GM12878 (cell line): ENCODE results near the gene VKORC1. TPM values are rescaled to one million over a fixed set of nuclear protein-coding genes. Genes with fewer than 3 reads are reported as not detected.

ENCODE experiments used
- ATAC-seq: fragments of 200-7000 bp; cut with Tn5 transposase; 3 replicates; pipeline ENCODE4 v1.9.1; 2020; ENCODE audit warnings: mild to moderate bottlenecking, moderate library complexity
- BruUV-seq: library from RNA; stranded (reverse); fragments of 400-500 nt; replicated peaks from 2 replicates; lab custom pipeline; 2021; lab: Mats Ljungman, UMichigan
- CTCF ChIA-PET: fragments of 300-600 bp; sonication (Branson Sonifier 250); formaldehyde crosslinking; extraction: SDS; loops from one replicate; lab custom pipeline; 2021; ENCODE audit warnings: inconsistent platforms; lab: Yijun Ruan, JAX
- POLR2A ChIA-PET: fragments of 350-600 bp; formaldehyde crosslinking; extraction: SDS; loops from one replicate; lab custom pipeline; 2021; ENCODE audit warnings: inconsistent platforms; lab: Charles Lee
- RAD21 ChIA-PET: fragments of 300-600 bp; sonication (Branson Sonifier 250); formaldehyde crosslinking; loops from one replicate; lab custom pipeline; 2023; ENCODE audit warnings: antibody characterized with exemption; ENCODE audit not compliant: unreplicated experiment; lab: Charles Lee
- SMC1A ChIA-PET: fragments of 300-600 bp; sonication (Branson Sonifier 250); formaldehyde crosslinking; loops from one replicate; lab custom pipeline; 2023; ENCODE audit not compliant: unreplicated experiment, uncharacterized antibody; lab: Charles Lee
- DNase-seq: peaks from one replicate; pipeline ENCODE4 v3.0.0-alpha.2; 2011; ENCODE audit warnings: low read depth, low spot score
- FAIRE-seq: peaks from 3 replicates; lab custom pipeline; 2011; peaks lifted over from hg19 to GRCh38; lab: Jason Lieb, UNC
- H2AFZ ChIP-seq: 2 replicates; pipeline ENCODE4 v1.6.0; 2011; ENCODE audit warnings: low read depth, low read length, control low read depth; ENCODE audit not compliant: control insufficient read depth
- H3K27ac ChIP-seq: 2 replicates; pipeline ENCODE4 v1.5.1; 2011; ENCODE audit warnings: control low read depth; ENCODE audit not compliant: control insufficient read depth, insufficient read depth
- H3K27me3 ChIP-seq, 2 experiments: replicated peaks in 1 of 2; 2 replicates each; pipeline versions ENCODE4 v1.6.0 to v1.6.1; 2011; ENCODE audit warnings: low read length in 1 of 2; ENCODE audit not compliant: control insufficient read depth in 2 of 2, insufficient read depth in 2 of 2
- H3K36me3 ChIP-seq, 2 experiments: 2 replicates each; pipeline ENCODE4 v1.5.1; 2011; ENCODE audit warnings: low read length in 1 of 2; ENCODE audit not compliant: control insufficient read depth in 2 of 2, insufficient read depth in 2 of 2
- H3K4me1 ChIP-seq: 2 replicates; pipeline ENCODE4 v1.6.1; 2011; ENCODE audit warnings: mild to moderate bottlenecking, low read length, moderate library complexity, mixed read lengths; ENCODE audit not compliant: control insufficient read depth, insufficient read depth
- H3K4me2 ChIP-seq: 2 replicates; pipeline ENCODE4 v1.6.0; 2011; ENCODE audit warnings: control low read depth; ENCODE audit not compliant: control insufficient read depth, insufficient read depth
- H3K4me3 ChIP-seq: fragments of 200-600 bp; sonication (generic); 2 replicates; pipeline ENCODE4 v1.5.1; 2016
- H3K79me2 ChIP-seq: 2 replicates; pipeline ENCODE4 v1.6.0; 2011; ENCODE audit warnings: low read length; ENCODE audit not compliant: control insufficient read depth, insufficient read depth
- H3K9ac ChIP-seq: 2 replicates; pipeline ENCODE4 v1.8.0; 2011; ENCODE audit warnings: low read length, control low read depth, mixed read lengths; ENCODE audit not compliant: control insufficient read depth, insufficient read depth
- H3K9me3 ChIP-seq: replicated peaks from 3 replicates; pipeline ENCODE4 v1.5.1; 2011; ENCODE audit warnings: mild to moderate bottlenecking, low read length; ENCODE audit not compliant: control insufficient read depth, insufficient read depth
- H4K20me1 ChIP-seq: 2 replicates; pipeline ENCODE4 v1.6.0; 2011; ENCODE audit not compliant: control insufficient read depth, insufficient read depth
- EP300 ChIP-seq, 2 experiments: fragments of 150-350 bp in 1 of 2; IDR thresholded peaks; 2 replicates each; pipeline ENCODE4 v1.6.1; 2011 to 2012; ENCODE audit warnings: low read depth in 2 of 2, low read length in 2 of 2, borderline replicate concordance in 1 of 2, improper control_type of control experiment in 1 of 2, inconsistent platforms in 1 of 2; ENCODE audit not compliant: control insufficient read depth in 1 of 2
- ETV6 ChIP-seq, 2 experiments: fragments of 450-650 bp in 1 of 2; IDR thresholded peaks in 1 of 2; conservative IDR thresholded peaks in 1 of 2; 2 replicates each; pipeline ENCODE4 v1.6.1; 2014; ENCODE audit warnings: antibody characterized with exemption in 1 of 2, borderline replicate concordance in 1 of 2, low read depth in 1 of 2, mild to moderate bottlenecking in 1 of 2, moderate library complexity in 1 of 2
- HCFC1 ChIP-seq: fragments of 150-350 bp; IDR thresholded peaks from 2 replicates; pipeline ENCODE4 v1.6.1; 2014; ENCODE audit warnings: low read length
- KDM1A ChIP-seq: fragments of 200-600 bp; sonication (generic); IDR thresholded peaks from 2 replicates; pipeline ENCODE4 v1.6.1; 2016; ENCODE audit warnings: borderline replicate concordance
- MXI1 ChIP-seq: fragments of 150-350 bp; IDR thresholded peaks from 2 replicates; pipeline ENCODE4 v1.6.1; 2011; ENCODE audit warnings: low read depth, mild to moderate bottlenecking, inconsistent platforms, low read length, improper control_type of control experiment
- NFIC ChIP-seq: IDR thresholded peaks from 2 replicates; pipeline ENCODE4 v1.6.1; 2012; ENCODE audit warnings: low read depth, mild to moderate bottlenecking, inconsistent platforms, low read length, moderate library complexity
- NFXL1 ChIP-seq: fragments of 450-650 bp; IDR thresholded peaks from 2 replicates; pipeline ENCODE4 v1.6.1; 2017; ENCODE audit warnings: antibody characterized with exemption, mild to moderate bottlenecking, borderline replicate concordance
- NR2C1 ChIP-seq: fragments of 450-650 bp; IDR thresholded peaks from 2 replicates; pipeline ENCODE4 v1.6.1; 2017; ENCODE audit warnings: antibody characterized with exemption, mild to moderate bottlenecking, moderate library complexity
- POLR2A ChIP-seq: IDR thresholded peaks from 2 replicates; pipeline ENCODE4 v1.6.1; 2011; ENCODE audit warnings: low read depth, mild to moderate bottlenecking, low read length
- POLR2AphosphoS2 ChIP-seq: IDR thresholded peaks from 2 replicates; pipeline ENCODE4 v1.6.1; 2011; ENCODE audit warnings: low read depth, mild to moderate bottlenecking, low read length, improper control_type of control experiment, moderate library complexity
- RBBP5 ChIP-seq: fragments of 200-600 bp; sonication (generic); conservative IDR thresholded peaks from 2 replicates; pipeline ENCODE4 v1.6.1; 2016
- RCOR1 ChIP-seq: conservative IDR thresholded peaks from 2 replicates; pipeline ENCODE4 v1.6.1; 2012; ENCODE audit warnings: low read depth, low read length, improper control_type of control experiment
- SREBF2 ChIP-seq: IDR thresholded peaks from 2 replicates; pipeline ENCODE4 v1.6.1; 2012; ENCODE audit warnings: mild to moderate bottlenecking, low read length
- TCF3 ChIP-seq: IDR thresholded peaks from 2 replicates; pipeline ENCODE4 v1.6.1; 2012; ENCODE audit warnings: low read depth, mild to moderate bottlenecking, low read length, borderline replicate concordance; ENCODE audit not compliant: insufficient read depth
- TCF7 ChIP-seq: IDR thresholded peaks from 2 replicates; pipeline ENCODE4 v1.6.1; 2014; ENCODE audit warnings: antibody characterized with exemption, borderline replicate concordance
- WRNIP1 ChIP-seq: IDR thresholded peaks from 2 replicates; pipeline ENCODE4 v1.6.1; 2011; ENCODE audit warnings: low read depth, low read length, improper control_type of control experiment, borderline replicate concordance
- ZNF207 ChIP-seq: fragments of 450-650 bp; IDR thresholded peaks from 2 replicates; pipeline ENCODE4 v1.6.1; 2014; ENCODE audit warnings: antibody characterized with exemption, mild to moderate bottlenecking, borderline replicate concordance
- WGBS: methylation state at CpG from one replicate; pipeline ENCODE4 v1.1.6; 2016; ENCODE audit warnings: low lambda C conversion rate; ENCODE audit not compliant: insufficient replicate concordance, insufficient coverage; ENCODE audit errors: missing lambda C conversion rate; 5-methylcytosine and 5-hydroxymethylcytosine counted together
- in situ Hi-C: fragments of 300-500 bp; cut with MboI; formaldehyde crosslinking; loops from 9 replicates; pipeline ENCODE4 v1.14.3; 2018; ENCODE audit warnings: mixed read lengths
- intact Hi-C: fragments of 100-400 bp; cut with micrococcal nuclease; formaldehyde crosslinking; loops from one replicate; pipeline ENCODE4 v1.14.2; 2022; ENCODE audit not compliant: unreplicated experiment
- polyA plus RNA-seq, 11 experiments: library from polyadenylated mRNA; depleted of rRNA in 4 of 11; unstranded in 6 of 11; stranded (reverse) in 5 of 11; fragments of >200 nt; fragmentation: Nextera tagmentation in 4 of 11; fragmentation: Illumina TruSeq in 1 of 11; extraction: Ambion mirVana in 4 of 11; extraction: Trizol in 1 of 11; gene quantifications; 1 replicate in 1 of 11; 2 replicates in 10 of 11; pipeline versions ENCODE4 v1.2.1 to v1.2.3, GENCODE V29; 2011 to 2016; ENCODE audit warnings: inconsistent platforms in 2 of 11, missing spikeins in 2 of 11, low read depth in 1 of 11
- total RNA-seq, 4 experiments: library from RNA; depleted of rRNA in 3 of 4; stranded (reverse); fragments of >200 nt in 3 of 4; fragmentation: Illumina TruSeq in 1 of 4; extraction: Trizol in 1 of 4; gene quantifications; 2 replicates each; pipeline versions ENCODE4 v1.2.1 to v1.2.3, GENCODE V29; 2013 to 2021
- TF ChIP-seq, protein P1 (sequence below): fragments of 450-650 bp; IDR thresholded peaks from 2 replicates; pipeline ENCODE4 v1.6.1; 2016; ENCODE audit warnings: mild to moderate bottlenecking
- TF ChIP-seq, protein P2 (sequence below): fragments of 450-650 bp; formaldehyde crosslinking; IDR thresholded peaks from 2 replicates; pipeline ENCODE4 v1.4.0; 2022; ENCODE audit warnings: mild to moderate bottlenecking, moderate library complexity
- TF ChIP-seq, protein P3 (sequence below): IDR thresholded peaks from 2 replicates; pipeline ENCODE4 v1.6.1; 2012; ENCODE audit warnings: low read depth, low read length, improper control_type of control experiment

VKORC1 gene
- total and polyA plus RNA-seq, 10 of the 15 experiments (the other 5 are each of a cell fraction or from before 2014, with no cell fraction given), result 19.8 to 140 (median 57.7) TPM

DNA sequence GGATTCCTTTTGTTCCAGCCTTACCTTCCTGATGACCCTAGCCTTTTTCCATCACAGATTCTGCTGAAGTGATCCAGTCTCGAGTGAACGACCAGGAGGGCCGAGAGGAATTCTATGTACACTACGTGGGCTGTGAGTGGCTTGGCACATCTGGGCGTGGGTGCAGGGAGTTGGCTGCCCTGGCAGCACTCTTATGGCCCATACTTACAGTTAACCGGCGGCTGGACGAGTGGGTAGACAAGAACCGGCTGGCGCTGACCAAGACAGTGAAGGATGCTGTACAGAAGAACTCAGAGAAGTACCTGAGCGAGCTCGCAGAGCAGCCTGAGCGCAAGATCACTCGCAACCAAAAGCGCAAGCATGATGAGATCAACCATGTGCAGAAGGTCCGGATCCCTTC is 25.5 kb upstream of the VKORC1 start:
- DNase-seq, result no peak
- SMC1A ChIA-PET, result interaction anchor here (0.7 to 2.0 kb wide), 3 partner anchors 16 to 262 kb away, joined by 3 to 9 read pairs (median 3); no protein-coding TSS in a partner anchor
- RAD21 ChIA-PET, result interaction anchor here (5.2 kb wide), 1 partner anchor 23 kb away, joined by 48 read pairs; no protein-coding TSS in a partner anchor
- Histone ChIP-seq H3K27ac (no peak overlapping the region), H3K9me3 (no peaks in the 10 kb centered on the region), H2AFZ (no peak overlapping the region)
- CTCF ChIA-PET, result interaction anchor here (1.0 to 2.1 kb wide), 3 partner anchors 8 to 135 kb away, joined by 3 to 7 read pairs (median 6); no protein-coding TSS in a partner anchor
- TF ChIP-seq HCFC1 (no peak), KDM1A (no peak), EP300 (IDR thresholded peaks at IDR 0.05; ENCODE audit: borderline replicate concordance in 1 of 2, control insufficient read depth in 1 of 2, low read depth in 2 of 2, low read length in 2 of 2) (no peak), TCF3 (no peak), ZNF207 (no peak), RCOR1 (no peak), WRNIP1 (no peak), SREBF2 (no peak), NR2C1 (no peak), TCF7 (no peak), MXI1 (no peak), NFXL1 (no peak), POLR2A (no peak), POLR2AphosphoS2 (no peak), ETV6 (conservative IDR thresholded peaks at IDR 0.05 in 1 of 2, IDR thresholded peaks at IDR 0.05 in 1 of 2; ENCODE audit: borderline replicate concordance in 1 of 2, low read depth in 1 of 2) (no peak), RBBP5 (no peak), NFIC (no peak)
- TF ChIP-seq, protein P1, sequence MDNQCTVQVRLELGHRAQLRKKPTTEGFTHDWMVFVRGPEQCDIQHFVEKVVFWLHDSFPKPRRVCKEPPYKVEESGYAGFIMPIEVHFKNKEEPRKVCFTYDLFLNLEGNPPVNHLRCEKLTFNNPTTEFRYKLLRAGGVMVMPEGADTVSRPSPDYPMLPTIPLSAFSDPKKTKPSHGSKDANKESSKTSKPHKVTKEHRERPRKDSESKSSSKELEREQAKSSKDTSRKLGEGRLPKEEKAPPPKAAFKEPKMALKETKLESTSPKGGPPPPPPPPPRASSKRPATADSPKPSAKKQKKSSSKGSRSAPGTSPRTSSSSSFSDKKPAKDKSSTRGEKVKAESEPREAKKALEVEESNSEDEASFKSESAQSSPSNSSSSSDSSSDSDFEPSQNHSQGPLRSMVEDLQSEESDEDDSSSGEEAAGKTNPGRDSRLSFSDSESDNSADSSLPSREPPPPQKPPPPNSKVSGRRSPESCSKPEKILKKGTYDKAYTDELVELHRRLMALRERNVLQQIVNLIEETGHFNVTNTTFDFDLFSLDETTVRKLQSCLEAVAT, result no peak
- TF ChIP-seq, protein P2, sequence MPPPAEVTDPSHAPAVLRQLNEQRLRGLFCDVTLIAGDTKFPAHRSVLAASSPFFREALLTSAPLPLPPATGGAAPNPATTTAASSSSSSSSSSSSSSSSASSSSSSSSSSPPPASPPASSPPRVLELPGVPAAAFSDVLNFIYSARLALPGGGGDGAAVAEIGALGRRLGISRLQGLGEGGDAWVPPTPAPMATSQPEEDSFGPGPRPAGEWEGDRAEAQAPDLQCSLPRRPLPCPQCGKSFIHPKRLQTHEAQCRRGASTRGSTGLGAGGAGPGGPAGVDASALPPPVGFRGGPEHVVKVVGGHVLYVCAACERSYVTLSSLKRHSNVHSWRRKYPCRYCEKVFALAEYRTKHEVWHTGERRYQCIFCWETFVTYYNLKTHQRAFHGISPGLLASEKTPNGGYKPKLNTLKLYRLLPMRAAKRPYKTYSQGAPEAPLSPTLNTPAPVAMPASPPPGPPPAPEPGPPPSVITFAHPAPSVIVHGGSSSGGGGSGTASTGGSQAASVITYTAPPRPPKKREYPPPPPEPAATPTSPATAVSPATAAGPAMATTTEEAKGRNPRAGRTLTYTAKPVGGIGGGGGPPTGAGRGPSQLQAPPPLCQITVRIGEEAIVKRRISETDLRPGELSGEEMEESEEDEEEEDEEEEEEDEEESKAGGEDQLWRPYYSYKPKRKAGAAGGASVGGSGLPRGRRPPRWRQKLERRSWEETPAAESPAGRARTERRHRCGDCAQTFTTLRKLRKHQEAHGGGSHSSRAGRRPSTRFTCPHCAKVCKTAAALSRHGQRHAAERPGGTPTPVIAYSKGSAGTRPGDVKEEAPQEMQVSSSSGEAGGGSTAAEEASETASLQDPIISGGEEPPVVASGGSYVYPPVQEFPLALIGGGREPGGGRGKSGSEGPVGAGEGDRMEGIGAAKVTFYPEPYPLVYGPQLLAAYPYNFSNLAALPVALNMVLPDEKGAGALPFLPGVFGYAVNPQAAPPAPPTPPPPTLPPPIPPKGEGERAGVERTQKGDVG (CRISPR knock-in tag), result no peak
- TF ChIP-seq, protein P3, sequence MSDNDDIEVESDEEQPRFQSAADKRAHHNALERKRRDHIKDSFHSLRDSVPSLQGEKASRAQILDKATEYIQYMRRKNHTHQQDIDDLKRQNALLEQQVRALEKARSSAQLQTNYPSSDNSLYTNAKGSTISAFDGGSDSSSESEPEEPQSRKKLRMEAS, result no peak
- TF ChIP-seq, all 136 proteins: peak for 0
- intact Hi-C loops (no loop called here), in situ Hi-C loops (no loop called here)
- BruUV-seq, result no TSS peak
- Histone ChIP-seq H3K79me2 (peaks cover 11% of the 10 kb centered on the region), H3K4me1 (peaks cover 8% of the 10 kb centered on the region), H3K36me3 (peaks cover 3 to 9% of the 10 kb centered on the region in 2 experiments; a peak in 3 of 4 replicates), H3K4me3 (no peak overlapping the region), H3K9ac (no peak overlapping the region), H3K4me2 (no peak overlapping the region), H4K20me1 (no peaks in the 10 kb centered on the region), H3K27me3 (no peaks in the 10 kb centered on the region)
- POLR2A ChIA-PET, result interaction anchor here (1.0 kb wide), 1 partner anchor 22 kb away, joined by 5 read pairs; no protein-coding TSS in a partner anchor
- WGBS, result 97% methylated on average over 16 of the region's 16 CpGs
- ATAC-seq, result no peak
- FAIRE-seq, result no peak
